Measurements from ENCODE around the gene C1QTNF8.

- TF ChIP-seq CTCF (conservative IDR thresholded peaks at IDR 0.05; ENCODE audit: low read depth, low read length) (no peak), EZH2 (IDR thresholded peaks at IDR 0.05; ENCODE audit: low read length, unreplicated experiment) (no peak), EZH2phosphoT487 (IDR thresholded peaks at IDR 0.05; ENCODE audit: borderline replicate concordance, low read length) (no peak; the same call in 1 of the 2 replicates)
These were observed 13.6 kb downstream of the C1QTNF8 start for GRCh38 chr16:1082266-1082951.
